GM12892 (cell line): ENCODE measurements around the gene NRSN2.

Experiments used
- DNase-seq: peaks from one replicate; pipeline ENCODE4 v3.0.0; 2011; ENCODE audit not compliant: insufficient read length
- FAIRE-seq: peaks from 2 replicates; lab custom pipeline; 2011; peaks lifted over from hg19 to GRCh38; lab: Jason Lieb, UNC
- POLR2A ChIP-seq: IDR thresholded peaks from 2 replicates; pipeline ENCODE4 v1.6.1; 2011; ENCODE audit warnings: low read depth, low read length, control low read depth
- POLR2AphosphoS5 ChIP-seq: IDR thresholded peaks from 2 replicates; pipeline ENCODE4 v1.6.1; 2011; ENCODE audit warnings: low read depth, low read length, control low read depth
- TAF1 ChIP-seq: IDR thresholded peaks from 2 replicates; pipeline ENCODE4 v1.6.1; 2011; ENCODE audit warnings: low read depth, mild to moderate bottlenecking, control low read depth, low read length, borderline replicate concordance

NRSN2 gene

GRCh38 chr20:310645-311044, 36.3 kb upstream of the NRSN2 start:
- DNase-seq (no peak), FAIRE-seq (no peak)
- TF ChIP-seq POLR2AphosphoS5, result no peak
- no peak for TF ChIP-seq TAF1
- no peak for TF ChIP-seq POLR2A

- no peak for TF ChIP-seq POLR2AphosphoS5
- FAIRE-seq, result no peak
These were observed 35.3 kb upstream of the NRSN2 start for GRCh38 chr20:311609-312008.

GRCh38 chr20:312067-312466, 34.8 kb upstream of the NRSN2 start:
- no peak for FAIRE-seq
- TF ChIP-seq TAF1 (no peak), POLR2AphosphoS5 (no peak), POLR2A (no peak)
- DNase-seq, result no peak

More at GRCh38 chr20:311609-312008, 35.3 kb upstream of the NRSN2 start:
- no peak for DNase-seq

GRCh38 chr20:312866-313265, 34.0 kb upstream of the NRSN2 start:
- DNase-seq (no peak), FAIRE-seq (no peak)
- TF ChIP-seq POLR2AphosphoS5 (no peak), POLR2A (no peak), TAF1 (no peak)

- DNase-seq (no peak), FAIRE-seq (no peak)
- TF ChIP-seq POLR2A, result no peak
- TF ChIP-seq POLR2AphosphoS5, result no peak
- TF ChIP-seq TAF1, result no peak
These were observed 33.5 kb upstream of the NRSN2 start for GRCh38 chr20:313402-313801.

- FAIRE-seq (peak; percentile 5), DNase-seq (no peak)
- TF ChIP-seq TAF1 (no peak), POLR2AphosphoS5 (no peak), POLR2A (no peak)
These were observed 33.0 kb upstream of the NRSN2 start for GRCh38 chr20:313948-314347.

- DNase-seq (no peak), FAIRE-seq (no peak)
- TF ChIP-seq TAF1 (no peak), POLR2AphosphoS5 (no peak)
These were observed 30.4 kb upstream of the NRSN2 start for GRCh38 chr20:316316-317068.

GRCh38 chr20:324177-325044, 22.5 kb upstream of the NRSN2 start:
- FAIRE-seq (peak; percentile 92), DNase-seq (peak; percentile 83)
- TF ChIP-seq POLR2AphosphoS5 (peak; percentile 37), TAF1 (no peak), POLR2A (peak; percentile 75; the same call in 1 of the 2 replicates)

- FAIRE-seq, result peak; percentile 88
These were observed 21.6 kb upstream of the NRSN2 start, which contains the start of gene SOX12 for GRCh38 chr20:325045-325888. TSS of gene SOX12 (plus strand) at chr20:325552. CDS start at chr20:325925, 373 bp downstream.

GRCh38 chr20:325889-326644, 20.8 kb upstream of the NRSN2 start:
- no peak for FAIRE-seq
- TF ChIP-seq POLR2A, result no peak
- TF ChIP-seq TAF1, result no peak
- TF ChIP-seq POLR2AphosphoS5, result no peak
- DNase-seq, result peak; percentile 43

More at GRCh38 chr20:325045-325888, 21.6 kb upstream of the NRSN2 start, which contains the start of gene SOX12:
- TF ChIP-seq POLR2A, result peak; percentile 47; the same call in 1 of the 2 replicates
- peak; percentile 67; the same call in 1 of the 2 replicates for TF ChIP-seq TAF1
- TF ChIP-seq POLR2AphosphoS5, result peak; percentile 36; the same call in 1 of the 2 replicates
- peak; percentile 91 for DNase-seq
